GM19023 (cell line): ENCODE data around the gene FGR.

ENCODE experiments used
- ATAC-seq: cut with Tn5 transposase; IDR thresholded peaks from one replicate; pipeline ENCODE4 v1.9.1; 2021; ENCODE audit warnings: mild to moderate bottlenecking, moderate library complexity; ENCODE audit not compliant: unreplicated experiment

FGR gene

GRCh38 chr1:27617420-27617819 is 17.6 kb downstream of the FGR start:
- ATAC-seq = no peak

- no peak for ATAC-seq
Measured at GRCh38 chr1:27616441-27616840, 18.5 kb downstream of the FGR start.

GRCh38 chr1:27615346-27616192 is 19.4 kb downstream of the FGR start:
- ATAC-seq = no peak

- no peak for ATAC-seq
Measured at GRCh38 chr1:27614625-27615344, 20.2 kb downstream of the FGR start.

GRCh38 chr1:27614043-27614624 is 20.9 kb downstream of the FGR start:
- no peak for ATAC-seq

- ATAC-seq = no peak
Measured at GRCh38 chr1:27612718-27613117, 22.3 kb downstream of the FGR start.

- ATAC-seq = no peak
Measured at GRCh38 chr1:27611450-27611849, 23.5 kb downstream of the FGR start.

- no peak for ATAC-seq
Measured at GRCh38 chr1:27609618-27610240, 25.3 kb downstream of the FGR start.

GRCh38 chr1:27609210-27609555 is 25.8 kb downstream of the FGR start:
- ATAC-seq = no peak

- no peak for ATAC-seq
Measured at GRCh38 chr1:27607239-27607804, 27.7 kb downstream of the FGR start.

- no peak for ATAC-seq
Measured at GRCh38 chr1:27606708-27607238, 28.2 kb downstream of the FGR start.

- ATAC-seq = no peak
Measured at GRCh38 chr1:27605796-27606707, 28.9 kb downstream of the FGR start.

- ATAC-seq = no peak
Measured at GRCh38 chr1:27605300-27605766, 29.7 kb downstream of the FGR start.

GRCh38 chr1:27604579-27605299 is 30.2 kb downstream of the FGR start:
- ATAC-seq = no peak

- peak; percentile 56 for ATAC-seq
Measured at GRCh38 chr1:27603681-27604578, 31.1 kb downstream of the FGR start, which contains the start of gene AHDC1. AHDC1 (minus strand) TSS chr1:27604144; CDS start chr1:27552115, 52,029 bp downstream.

- ATAC-seq = no peak
Measured at GRCh38 chr1:27603309-27603680, 31.7 kb downstream of the FGR start.

GRCh38 chr1:27602462-27603308 is 32.3 kb downstream of the FGR start:
- no peak for ATAC-seq
